ENCODE measurements around the gene TEAD3.

TEAD3 gene

GRCh38 chr6:35512006-35512405, 15.1 kb upstream of the TEAD3 start:
- no peak overlapping the region for H3K27ac ChIP-seq (ENCODE audit: low read length)
- no peak overlapping the region for H3K4me3 ChIP-seq (ENCODE audit: low read length in 2 of 2)
- H3K9me3 ChIP-seq (ENCODE audit: control insufficient read depth in 2 of 2, low read length in 2 of 2) = no peaks in the 10 kb centered on the region
- H3K4me1 ChIP-seq (ENCODE audit: control insufficient read depth, insufficient read depth, low read length) = peaks cover 11% of the 10 kb centered on the region
- H3K27me3 ChIP-seq (ENCODE audit: control insufficient read depth in 1 of 2, insufficient read depth in 2 of 2, low read length in 2 of 2) = peaks cover 32 to 42% of the 10 kb centered on the region in 2 donors
- no peaks in the 10 kb centered on the region for H3K36me3 ChIP-seq (ENCODE audit: control insufficient read depth in 2 of 2, insufficient read depth in 2 of 2, low read length in 2 of 2)
- no peak overlapping the region for H3K9ac ChIP-seq (ENCODE audit: low read length in 2 of 2)

DNA sequence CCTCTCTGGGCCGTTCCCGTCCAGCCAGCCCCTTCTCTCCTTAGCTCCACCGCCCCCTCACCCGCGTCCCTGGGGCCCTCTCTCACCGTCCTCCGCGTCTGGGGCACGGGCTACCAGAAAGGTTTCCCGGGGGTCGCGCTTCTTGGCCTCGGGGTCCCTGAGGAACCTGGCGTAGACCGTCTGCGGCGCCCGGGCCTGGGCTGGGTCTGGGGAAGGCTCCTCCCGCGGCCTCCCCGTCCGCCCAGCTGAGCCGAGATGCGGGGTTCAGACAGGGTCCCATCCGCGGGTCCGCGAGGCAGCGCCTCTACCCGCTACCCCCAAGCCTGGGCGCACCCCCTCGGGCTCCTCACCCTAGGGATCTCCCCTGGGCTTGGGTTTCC, 14.7 kb upstream of the TEAD3 start:
- H3K27me3 ChIP-seq (ENCODE audit: control insufficient read depth in 1 of 2, insufficient read depth in 2 of 2, low read length in 2 of 2) = peaks cover 37 to 45% of the 10 kb centered on the region in 2 donors
- H3K36me3 ChIP-seq (ENCODE audit: control insufficient read depth in 2 of 2, insufficient read depth in 2 of 2, low read length in 2 of 2) = no peaks in the 10 kb centered on the region
- peaks cover 11% of the 10 kb centered on the region for H3K4me1 ChIP-seq (ENCODE audit: control insufficient read depth, insufficient read depth, low read length)
- no peak overlapping the region for H3K27ac ChIP-seq (ENCODE audit: low read length)
- H3K9me3 ChIP-seq (ENCODE audit: control insufficient read depth in 2 of 2, low read length in 2 of 2) = no peaks in the 10 kb centered on the region
- peak overlapping the region in 1 of 2 donors; percentile 35 for H3K4me3 ChIP-seq (ENCODE audit: low read length in 2 of 2)
- H3K9ac ChIP-seq (ENCODE audit: low read length in 2 of 2) = no peak overlapping the region

DNA sequence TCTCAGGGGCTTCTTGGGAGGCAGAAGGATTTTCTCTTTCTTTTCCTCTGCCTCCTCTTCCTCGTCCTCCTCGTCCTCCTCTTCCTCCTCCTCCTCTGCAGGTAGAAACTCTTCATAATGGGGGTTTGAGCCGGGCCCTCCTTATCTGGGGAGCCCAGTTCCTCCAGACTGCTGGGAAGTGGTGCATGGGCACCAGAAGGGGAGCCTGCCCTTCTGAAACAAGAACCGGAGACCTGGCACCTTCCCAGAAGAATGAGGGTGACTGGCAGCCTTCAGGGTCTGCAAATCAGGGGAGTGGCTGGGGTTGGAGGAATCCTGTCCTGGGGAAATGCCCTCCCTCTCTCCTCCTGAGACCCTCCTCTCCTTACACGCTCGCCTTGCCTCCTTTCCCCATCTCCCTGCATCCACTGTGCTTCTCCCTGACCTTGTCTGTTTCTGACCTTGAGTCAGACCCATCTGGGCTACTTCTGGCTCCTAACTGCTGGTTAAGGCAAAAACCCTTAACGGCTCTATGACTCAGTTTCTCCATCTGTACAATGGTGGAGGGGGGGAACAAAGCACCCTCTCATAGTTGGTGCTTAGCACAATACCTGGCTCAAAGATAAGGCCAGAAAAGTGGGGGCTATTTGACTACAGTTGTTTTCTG, 14.2 kb upstream of the TEAD3 start:
- Histone ChIP-seq H3K9me3 (ENCODE audit: control insufficient read depth in 2 of 2, low read length in 2 of 2) (no peaks in the 10 kb centered on the region), H3K27ac (ENCODE audit: low read length) (no peak overlapping the region), H3K4me3 (ENCODE audit: low read length in 2 of 2) (no peak overlapping the region), H3K9ac (ENCODE audit: low read length in 2 of 2) (no peak overlapping the region), H3K27me3 (ENCODE audit: control insufficient read depth in 1 of 2, insufficient read depth in 2 of 2, low read length in 2 of 2) (peaks cover 41 to 49% of the 10 kb centered on the region in 2 donors), H3K4me1 (ENCODE audit: control insufficient read depth, insufficient read depth, low read length) (peaks cover 11% of the 10 kb centered on the region), H3K36me3 (ENCODE audit: control insufficient read depth in 2 of 2, insufficient read depth in 2 of 2, low read length in 2 of 2) (no peaks in the 10 kb centered on the region)

DNA sequence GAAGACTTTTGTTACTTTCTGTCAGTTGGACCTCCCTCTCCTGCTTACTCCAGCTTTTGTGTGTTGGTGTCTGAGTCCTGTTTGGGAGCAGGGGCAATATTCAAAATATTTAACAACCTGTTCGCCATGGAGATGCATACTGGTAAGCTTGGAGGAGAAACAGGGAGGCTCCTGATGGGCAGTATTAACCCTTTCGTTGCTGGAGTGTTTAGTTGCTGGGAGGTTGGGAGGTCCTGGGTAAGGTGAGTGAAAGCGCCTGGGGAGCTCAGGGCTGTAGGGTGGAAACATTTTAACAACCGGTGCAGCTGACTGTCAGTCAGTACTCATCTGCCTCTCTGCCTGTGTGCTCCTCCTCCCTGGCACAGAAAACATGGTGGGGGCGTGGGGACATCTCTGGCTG, 11.7 kb upstream of the TEAD3 start:
- no peak overlapping the region for H3K9ac ChIP-seq (ENCODE audit: low read length in 2 of 2)
- H3K4me1 ChIP-seq (ENCODE audit: control insufficient read depth, insufficient read depth, low read length) = peaks cover 11% of the 10 kb centered on the region
- no peaks in the 10 kb centered on the region for H3K36me3 ChIP-seq (ENCODE audit: control insufficient read depth in 2 of 2, insufficient read depth in 2 of 2, low read length in 2 of 2)
- no peak overlapping the region for H3K4me3 ChIP-seq (ENCODE audit: low read length in 2 of 2)
- H3K27ac ChIP-seq (ENCODE audit: low read length) = no peak overlapping the region
- H3K27me3 ChIP-seq (ENCODE audit: control insufficient read depth in 1 of 2, insufficient read depth in 2 of 2, low read length in 2 of 2) = peaks cover 50 to 65% of the 10 kb centered on the region in 2 donors
- no peaks in the 10 kb centered on the region for H3K9me3 ChIP-seq (ENCODE audit: control insufficient read depth in 2 of 2, low read length in 2 of 2)

DNA sequence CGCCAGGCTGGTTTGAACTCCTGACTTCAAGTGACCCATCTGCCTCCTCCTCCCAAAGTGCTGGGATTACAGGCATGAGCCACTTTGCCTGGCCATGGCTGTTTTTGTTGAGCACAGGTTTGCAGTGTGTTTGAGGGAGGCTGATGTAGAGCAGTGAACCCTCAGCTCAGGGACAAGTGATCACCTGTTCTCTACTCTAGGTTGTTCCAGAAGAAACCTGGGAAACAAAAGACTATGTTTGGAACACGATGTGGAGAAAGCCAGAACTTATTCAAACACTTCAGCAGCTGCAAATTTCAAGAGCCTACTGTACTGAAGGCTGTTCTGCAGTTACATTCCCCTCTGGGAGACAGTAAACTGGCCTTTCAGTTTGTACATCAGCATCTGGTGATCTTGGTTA, 11.1 kb upstream of the TEAD3 start:
- no peaks in the 10 kb centered on the region for H3K36me3 ChIP-seq (ENCODE audit: control insufficient read depth in 2 of 2, insufficient read depth in 2 of 2, low read length in 2 of 2)
- H3K9me3 ChIP-seq (ENCODE audit: control insufficient read depth in 2 of 2, low read length in 2 of 2) = no peaks in the 10 kb centered on the region
- peaks cover 50 to 66% of the 10 kb centered on the region in 2 donors for H3K27me3 ChIP-seq (ENCODE audit: control insufficient read depth in 1 of 2, insufficient read depth in 2 of 2, low read length in 2 of 2)
- H3K9ac ChIP-seq (ENCODE audit: low read length in 2 of 2) = no peak overlapping the region
- H3K27ac ChIP-seq (ENCODE audit: low read length) = no peak overlapping the region
- H3K4me1 ChIP-seq (ENCODE audit: control insufficient read depth, insufficient read depth, low read length) = peaks cover 11% of the 10 kb centered on the region
- no peak overlapping the region for H3K4me3 ChIP-seq (ENCODE audit: low read length in 2 of 2)

- no peak overlapping the region for H3K9ac ChIP-seq (ENCODE audit: low read length in 2 of 2)
- peaks cover 48 to 63% of the 10 kb centered on the region in 2 donors for H3K27me3 ChIP-seq (ENCODE audit: control insufficient read depth in 1 of 2, insufficient read depth in 2 of 2, low read length in 2 of 2)
- peaks cover 11% of the 10 kb centered on the region for H3K4me1 ChIP-seq (ENCODE audit: control insufficient read depth, insufficient read depth, low read length)
- no peak overlapping the region for H3K4me3 ChIP-seq (ENCODE audit: low read length in 2 of 2)
- H3K36me3 ChIP-seq (ENCODE audit: control insufficient read depth in 2 of 2, insufficient read depth in 2 of 2, low read length in 2 of 2) = no peaks in the 10 kb centered on the region
- H3K27ac ChIP-seq (ENCODE audit: low read length) = no peak overlapping the region
- H3K9me3 ChIP-seq (ENCODE audit: control insufficient read depth in 2 of 2, low read length in 2 of 2) = no peaks in the 10 kb centered on the region
These were observed 10.3 kb upstream of the TEAD3 start for GRCh38 chr6:35507221-35507620.

GRCh38 chr6:35506536-35506935, 9.7 kb upstream of the TEAD3 start:
- H3K36me3 ChIP-seq (ENCODE audit: control insufficient read depth in 2 of 2, insufficient read depth in 2 of 2, low read length in 2 of 2) = no peaks in the 10 kb centered on the region
- H3K9me3 ChIP-seq (ENCODE audit: control insufficient read depth in 2 of 2, low read length in 2 of 2) = no peaks in the 10 kb centered on the region
- no peak overlapping the region for H3K9ac ChIP-seq (ENCODE audit: low read length in 2 of 2)
- H3K27me3 ChIP-seq (ENCODE audit: control insufficient read depth in 1 of 2, insufficient read depth in 2 of 2, low read length in 2 of 2) = peaks cover 44 to 59% of the 10 kb centered on the region in 2 donors
- no peak overlapping the region for H3K4me3 ChIP-seq (ENCODE audit: low read length in 2 of 2)
- H3K27ac ChIP-seq (ENCODE audit: low read length) = no peak overlapping the region
- peaks cover 6% of the 10 kb centered on the region for H3K4me1 ChIP-seq (ENCODE audit: control insufficient read depth, insufficient read depth, low read length)

DNA sequence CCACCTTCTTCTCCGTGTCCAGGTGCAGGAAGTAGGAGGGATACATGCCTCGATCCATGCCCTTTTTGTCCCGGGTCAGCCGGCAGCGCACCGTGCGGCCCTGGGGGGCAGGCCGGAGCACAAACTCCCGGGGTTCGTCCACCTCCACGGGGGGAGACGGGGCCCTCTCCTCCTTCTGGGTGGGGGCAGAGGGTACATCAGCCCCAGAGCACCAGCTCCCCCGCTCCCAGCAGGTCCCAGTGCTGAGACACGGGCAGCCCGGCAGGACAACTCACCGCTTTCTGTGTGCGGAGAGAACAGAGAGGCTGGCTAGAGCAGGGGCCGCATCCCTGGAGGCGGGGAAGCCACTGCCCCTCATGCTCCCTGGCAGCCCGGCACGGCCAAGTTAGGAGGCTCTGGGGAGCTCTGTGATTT, 9.1 kb upstream of the TEAD3 start:
- H3K27me3 ChIP-seq (ENCODE audit: control insufficient read depth in 1 of 2, insufficient read depth in 2 of 2, low read length in 2 of 2) = peaks cover 39 to 54% of the 10 kb centered on the region in 2 donors
- no peak overlapping the region for H3K9ac ChIP-seq (ENCODE audit: low read length in 2 of 2)
- H3K36me3 ChIP-seq (ENCODE audit: control insufficient read depth in 2 of 2, insufficient read depth in 2 of 2, low read length in 2 of 2) = no peaks in the 10 kb centered on the region
- no peaks in the 10 kb centered on the region for H3K9me3 ChIP-seq (ENCODE audit: control insufficient read depth in 2 of 2, low read length in 2 of 2)
- H3K4me1 ChIP-seq (ENCODE audit: control insufficient read depth, insufficient read depth, low read length) = peaks cover 3% of the 10 kb centered on the region
- H3K27ac ChIP-seq (ENCODE audit: low read length) = no peak overlapping the region
- H3K4me3 ChIP-seq (ENCODE audit: low read length in 2 of 2) = no peak overlapping the region

- no peak overlapping the region for H3K27ac ChIP-seq (ENCODE audit: low read length)
- no peak overlapping the region for H3K9ac ChIP-seq (ENCODE audit: low read length in 2 of 2)
- no peaks in the 10 kb centered on the region for H3K9me3 ChIP-seq (ENCODE audit: control insufficient read depth in 2 of 2, low read length in 2 of 2)
- H3K4me1 ChIP-seq (ENCODE audit: control insufficient read depth, insufficient read depth, low read length) = peaks cover 3% of the 10 kb centered on the region
- peaks cover 28 to 33% of the 10 kb centered on the region in 2 donors for H3K27me3 ChIP-seq (ENCODE audit: control insufficient read depth in 1 of 2, insufficient read depth in 2 of 2, low read length in 2 of 2)
- H3K36me3 ChIP-seq (ENCODE audit: control insufficient read depth in 2 of 2, insufficient read depth in 2 of 2, low read length in 2 of 2) = no peaks in the 10 kb centered on the region
- H3K4me3 ChIP-seq (ENCODE audit: low read length in 2 of 2) = no peak overlapping the region
These were observed 6.7 kb upstream of the TEAD3 start for GRCh38 chr6:35503534-35503933.

DNA sequence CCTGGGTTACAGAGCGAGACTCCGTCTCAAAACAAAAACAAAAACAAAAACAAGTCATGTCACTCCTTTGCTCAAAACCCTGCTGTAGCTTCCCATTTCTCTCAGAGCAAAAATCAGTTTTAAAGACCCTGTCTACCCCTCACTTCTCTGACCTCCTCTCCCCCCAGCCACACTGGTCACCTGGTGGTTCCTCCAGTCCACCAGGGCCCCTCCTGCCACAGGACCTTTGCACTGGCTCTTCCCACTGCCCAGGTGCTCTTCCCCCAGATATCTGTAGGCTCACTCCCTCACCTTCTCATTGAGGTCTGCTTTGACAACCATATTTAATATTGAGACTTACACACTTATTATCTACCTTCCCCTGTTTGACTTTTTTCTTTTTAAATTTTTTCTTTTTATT, 4.9 kb upstream of the TEAD3 start:
- no peak overlapping the region for H3K27ac ChIP-seq (ENCODE audit: low read length)
- no peaks in the 10 kb centered on the region for H3K9me3 ChIP-seq (ENCODE audit: control insufficient read depth in 2 of 2, low read length in 2 of 2)
- no peaks in the 10 kb centered on the region for H3K36me3 ChIP-seq (ENCODE audit: control insufficient read depth in 2 of 2, insufficient read depth in 2 of 2, low read length in 2 of 2)
- H3K4me1 ChIP-seq (ENCODE audit: control insufficient read depth, insufficient read depth, low read length) = peaks cover 15% of the 10 kb centered on the region
- no peak overlapping the region for H3K4me3 ChIP-seq (ENCODE audit: low read length in 2 of 2)
- H3K9ac ChIP-seq (ENCODE audit: low read length in 2 of 2) = no peak overlapping the region
- H3K27me3 ChIP-seq (ENCODE audit: control insufficient read depth in 1 of 2, insufficient read depth in 2 of 2, low read length in 2 of 2) = peaks cover 19 to 26% of the 10 kb centered on the region in 2 donors

- H3K9me3 ChIP-seq (ENCODE audit: control insufficient read depth in 2 of 2, low read length in 2 of 2) = no peaks in the 10 kb centered on the region
- no peaks in the 10 kb centered on the region for H3K36me3 ChIP-seq (ENCODE audit: control insufficient read depth in 2 of 2, insufficient read depth in 2 of 2, low read length in 2 of 2)
- H3K27ac ChIP-seq (ENCODE audit: low read length) = no peak overlapping the region
- H3K27me3 ChIP-seq (ENCODE audit: control insufficient read depth in 1 of 2, insufficient read depth in 2 of 2, low read length in 2 of 2) = peaks cover 12 to 17% of the 10 kb centered on the region in 2 donors
- H3K4me1 ChIP-seq (ENCODE audit: control insufficient read depth, insufficient read depth, low read length) = peaks cover 15% of the 10 kb centered on the region
- H3K9ac ChIP-seq (ENCODE audit: low read length in 2 of 2) = no peak overlapping the region
- H3K4me3 ChIP-seq (ENCODE audit: low read length in 2 of 2) = no peak overlapping the region
These were observed 3.9 kb upstream of the TEAD3 start for GRCh38 chr6:35500782-35501181.

All from stomach smooth muscle (tissue), 2 donors.